ENCODE data around the gene ICE1.

ICE1 gene

GRCh38 chr5:5533927-5534326, 111.5 kb downstream of the ICE1 start:
- DNase-seq, result no peak

GRCh38 chr5:5534333-5534732, 111.9 kb downstream of the ICE1 start:
- DNase-seq, result no peak

- DNase-seq, result no peak
Observed at GRCh38 chr5:5536871-5537270, 114.4 kb downstream of the ICE1 start.

GRCh38 chr5:5537426-5537825, 114.9 kb downstream of the ICE1 start:
- no peak for DNase-seq

GRCh38 chr5:5539590-5539989, 117.1 kb downstream of the ICE1 start:
- no peak for DNase-seq
